Stomach smooth muscle (tissue), 2 donors: ENCODE data around the gene PODN.

Source experiments
- H3K27ac ChIP-seq: one replicate; pipeline ENCODE4 v1.7.0; 2013; ENCODE audit warnings: mild to moderate bottlenecking, low read length, inconsistent platforms
- H3K27me3 ChIP-seq, 2 donors: one replicate each; pipeline ENCODE4 v1.7.0; 2013; ENCODE audit warnings: low read length in 2 of 2; ENCODE audit not compliant: insufficient read depth in 2 of 2, control insufficient read depth in 1 of 2
- H3K36me3 ChIP-seq, 2 donors: one replicate each; pipeline ENCODE4 v1.7.0; 2013; ENCODE audit warnings: low read length in 2 of 2; ENCODE audit not compliant: control insufficient read depth in 2 of 2, insufficient read depth in 2 of 2
- H3K4me1 ChIP-seq: one replicate; pipeline ENCODE4 v1.7.0; 2013; ENCODE audit warnings: low read length; ENCODE audit not compliant: control insufficient read depth, insufficient read depth
- H3K4me3 ChIP-seq, 2 donors: one replicate each; pipeline ENCODE4 v1.7.0; 2013; ENCODE audit warnings: low read length in 2 of 2
- H3K9ac ChIP-seq, 2 donors: one replicate each; pipeline ENCODE4 v1.7.0; 2013; ENCODE audit warnings: low read length in 2 of 2, mild to moderate bottlenecking in 1 of 2
- H3K9me3 ChIP-seq, 2 donors: one replicate each; pipeline ENCODE4 v1.7.0; 2013; ENCODE audit warnings: low read length in 2 of 2; ENCODE audit not compliant: control insufficient read depth in 2 of 2
- donor health status: healthy.
- donor health status: Pancreatic carcinoma.

Gene PODN

DNA sequence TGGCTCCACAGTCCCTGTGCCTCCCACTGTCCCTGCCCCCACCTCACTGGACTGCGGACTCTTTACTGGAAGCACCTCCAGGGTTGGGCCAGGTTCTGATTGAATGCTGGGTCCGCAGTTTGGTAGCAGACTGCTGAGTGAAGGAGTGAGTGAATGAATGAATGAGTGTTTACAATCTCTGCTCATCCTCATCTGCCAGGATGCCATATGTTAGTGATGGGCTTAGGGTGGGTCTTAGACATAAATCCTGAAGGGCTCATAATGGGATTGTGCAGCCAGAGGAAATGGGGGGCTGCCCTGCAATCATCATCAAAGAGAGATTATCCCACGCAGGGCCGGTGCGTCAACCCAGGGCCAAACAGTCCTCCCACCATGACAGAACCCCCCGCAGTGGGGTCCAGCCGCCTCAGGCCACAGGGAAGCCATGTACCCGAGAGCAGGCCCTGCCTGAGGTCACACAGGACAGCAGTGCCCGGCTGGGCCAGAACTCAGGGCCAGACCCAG lies 54.3 kb downstream of the PODN start:
- peaks cover 3 to 6% of the 10 kb centered on the region in 2 donors for H3K9me3 ChIP-seq
- H3K4me3 ChIP-seq, result no peak overlapping the region
- no peak overlapping the region for H3K27ac ChIP-seq
- no peak overlapping the region for H3K9ac ChIP-seq
- H3K27me3 ChIP-seq, result no peaks in the 10 kb centered on the region
- H3K4me1 ChIP-seq, result peaks cover 28% of the 10 kb centered on the region
- no peaks in the 10 kb centered on the region for H3K36me3 ChIP-seq

DNA sequence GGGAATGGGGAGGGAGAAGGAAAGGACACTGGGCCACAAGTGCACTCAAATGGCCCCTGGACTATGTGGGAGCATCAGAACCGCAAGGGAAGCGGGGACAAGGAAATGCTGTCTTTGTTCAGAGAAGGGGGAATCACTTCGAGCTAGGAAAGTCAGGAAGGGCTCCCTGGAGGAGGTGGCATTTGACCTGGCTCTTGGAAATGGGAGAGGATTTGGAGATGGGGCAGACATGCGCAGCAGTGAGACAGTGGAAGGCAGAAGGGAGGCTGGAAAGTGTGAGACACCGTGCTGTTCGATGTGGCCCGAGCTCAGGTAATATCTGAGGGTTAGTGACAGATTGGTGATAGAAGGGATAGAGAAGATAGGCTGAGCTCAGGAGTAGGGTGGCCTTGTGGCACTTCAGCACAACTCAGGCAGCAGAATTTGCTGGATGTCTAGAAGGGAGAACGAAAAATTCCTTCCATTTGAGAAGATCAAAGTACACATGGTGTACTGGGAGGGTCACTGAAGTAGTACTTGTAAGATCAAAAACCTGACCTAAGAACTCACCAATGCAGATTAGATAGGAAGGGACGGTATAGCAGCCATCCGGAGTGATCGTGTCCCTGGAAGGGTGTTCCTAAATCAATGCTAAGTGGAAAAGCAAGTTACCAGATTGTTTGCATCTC lies 55.1 kb downstream of the PODN start:
- H3K4me3 ChIP-seq, result no peak overlapping the region
- H3K27ac ChIP-seq, result no peak overlapping the region
- H3K4me1 ChIP-seq, result peaks cover 31% of the 10 kb centered on the region
- no peaks in the 10 kb centered on the region for H3K36me3 ChIP-seq
- H3K9ac ChIP-seq, result no peak overlapping the region
- no peaks in the 10 kb centered on the region for H3K27me3 ChIP-seq
- peaks cover 3 to 4% of the 10 kb centered on the region in 2 donors for H3K9me3 ChIP-seq

DNA sequence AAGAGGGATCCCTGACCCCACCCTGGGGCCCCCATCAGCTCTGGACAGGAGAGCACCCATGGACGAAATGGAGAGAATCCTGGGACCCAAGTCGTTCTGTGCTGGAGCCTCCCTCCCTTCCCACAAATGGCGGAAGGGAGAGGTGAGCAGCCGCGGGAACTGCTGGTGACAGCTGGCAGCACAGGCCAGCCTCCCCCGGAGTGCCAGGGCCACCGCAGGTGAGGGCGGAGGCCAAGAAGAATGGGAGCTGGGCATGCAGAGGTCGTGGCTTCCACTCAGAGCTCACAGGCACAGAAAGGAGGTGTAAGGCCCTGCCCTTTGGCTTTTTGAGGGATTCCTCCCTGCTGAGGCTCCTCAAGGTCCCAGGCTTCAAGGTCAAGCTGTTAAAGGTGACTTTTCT lies 55.8 kb downstream of the PODN start:
- Histone ChIP-seq H3K27ac (no peak overlapping the region), H3K27me3 (no peaks in the 10 kb centered on the region), H3K9me3 (no peaks in the 10 kb centered on the region), H3K4me1 (peaks cover 31% of the 10 kb centered on the region), H3K9ac (no peak overlapping the region), H3K4me3 (no peak overlapping the region), H3K36me3 (no peaks in the 10 kb centered on the region)

DNA sequence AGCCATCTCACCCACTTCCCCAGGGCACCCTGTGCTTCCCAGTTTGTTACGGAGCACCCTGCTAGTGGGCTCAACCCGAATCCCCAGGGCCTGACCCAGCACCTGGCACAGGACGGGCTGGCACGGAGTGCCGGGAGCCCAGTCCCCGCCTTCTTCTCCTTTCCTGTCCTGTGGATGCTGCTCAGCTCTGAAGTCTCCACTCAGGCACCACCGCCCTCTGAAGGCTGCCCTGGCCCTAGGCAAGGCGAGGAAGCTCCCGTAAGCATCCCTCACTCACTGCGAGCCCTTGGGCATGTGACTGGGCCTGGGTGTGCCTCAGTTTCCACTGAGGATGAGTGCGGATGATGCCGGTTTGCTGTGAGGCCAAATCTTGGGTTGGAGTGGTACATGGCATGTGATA lies 58.6 kb downstream of the PODN start:
- no peaks in the 10 kb centered on the region for H3K27me3 ChIP-seq
- H3K9me3 ChIP-seq, result no peaks in the 10 kb centered on the region
- no peak overlapping the region for H3K4me3 ChIP-seq
- peaks cover 54% of the 10 kb centered on the region for H3K4me1 ChIP-seq
- no peak overlapping the region for H3K9ac ChIP-seq
- no peaks in the 10 kb centered on the region for H3K36me3 ChIP-seq
- no peak overlapping the region for H3K27ac ChIP-seq

DNA sequence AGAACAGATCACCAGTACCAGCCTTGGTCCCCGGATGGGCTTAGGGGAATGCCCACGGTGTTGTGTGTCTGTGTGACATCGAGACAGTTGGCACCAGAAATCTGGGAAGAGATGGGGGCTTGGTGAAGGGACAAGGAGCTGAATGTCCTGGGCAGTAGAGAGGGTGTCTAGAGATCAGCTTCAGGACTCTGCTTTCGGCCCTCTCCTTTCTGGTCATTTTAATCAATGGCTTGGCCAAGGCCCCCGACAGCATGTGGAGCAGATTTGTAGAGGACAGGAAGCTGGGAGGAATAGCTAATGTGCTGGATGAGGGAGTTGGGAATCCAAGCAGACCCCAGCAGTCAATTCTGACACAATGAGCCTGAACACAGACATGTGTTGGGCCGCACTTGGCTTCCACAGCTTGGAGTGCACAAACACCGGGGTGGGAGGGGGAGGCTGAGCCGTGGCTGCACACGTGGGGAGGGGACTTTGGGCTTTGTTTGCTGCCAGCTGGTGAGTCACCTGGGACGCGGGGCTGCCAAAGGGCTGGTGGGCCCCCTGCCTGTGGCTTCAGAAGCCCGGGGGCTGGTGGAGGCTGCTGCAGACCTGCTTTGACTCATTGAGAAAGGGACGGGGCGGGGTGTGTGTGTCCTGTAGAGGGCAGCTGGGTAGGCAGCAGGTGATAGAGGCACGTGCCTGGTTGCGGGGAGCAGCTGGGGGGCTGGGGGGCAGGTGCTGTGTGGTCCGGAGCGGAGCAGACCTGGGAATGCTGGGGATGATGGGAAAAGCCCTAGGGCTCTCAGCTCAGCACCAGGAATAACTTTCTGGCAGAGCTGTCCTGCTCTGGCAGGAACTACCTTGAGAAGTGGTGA lies 59.5 kb downstream of the PODN start:
- no peaks in the 10 kb centered on the region for H3K36me3 ChIP-seq
- peak overlapping the region in 1 of 2 donors; percentile 8 for H3K4me3 ChIP-seq
- H3K9ac ChIP-seq, result peak overlapping the region in 1 of 2 donors; percentile 51
- peaks cover 58% of the 10 kb centered on the region for H3K4me1 ChIP-seq
- no peaks in the 10 kb centered on the region for H3K27me3 ChIP-seq
- H3K27ac ChIP-seq, result peak overlapping the region; percentile 78
- no peaks in the 10 kb centered on the region for H3K9me3 ChIP-seq

DNA sequence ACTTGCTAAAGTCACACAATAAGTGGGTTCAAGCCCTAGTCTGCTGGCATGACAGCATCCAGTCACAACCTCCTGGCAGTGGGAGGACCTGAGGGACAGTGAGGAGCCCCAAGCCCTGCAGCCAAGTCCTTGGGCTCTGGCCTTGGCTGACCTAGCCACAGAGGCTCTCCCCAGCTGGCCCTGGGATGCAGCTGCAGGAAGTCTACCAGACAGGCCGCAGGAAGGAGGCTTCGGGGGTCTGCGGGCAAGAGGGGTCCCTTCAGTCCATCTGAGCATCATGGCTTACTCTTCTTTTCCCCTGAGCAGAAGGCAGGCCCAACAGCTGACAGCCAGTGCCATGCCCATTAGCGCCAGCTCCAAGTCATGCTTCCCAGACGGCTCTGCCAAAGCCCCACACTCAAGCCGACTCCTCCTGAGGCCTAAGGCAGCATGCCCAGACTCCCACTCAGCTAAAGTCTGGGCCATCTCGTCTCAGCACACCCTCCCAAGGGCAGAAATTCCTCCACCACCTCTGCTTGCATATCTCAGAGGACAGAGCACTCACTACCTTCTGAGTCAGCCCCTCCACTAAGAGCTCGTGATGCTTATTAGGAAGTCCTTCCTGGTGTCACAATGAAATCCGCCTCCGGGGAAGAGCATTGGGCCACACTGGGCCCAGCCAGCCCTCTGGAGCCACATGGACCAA lies 60.3 kb downstream of the PODN start:
- Histone ChIP-seq H3K9ac (peak overlapping the region in 1 of 2 donors; percentile 13), H3K4me3 (peak overlapping the region in 1 of 2 donors; percentile 8), H3K27me3 (no peaks in the 10 kb centered on the region), H3K9me3 (no peaks in the 10 kb centered on the region), H3K4me1 (peaks cover 60% of the 10 kb centered on the region), H3K27ac (peak overlapping the region; percentile 78), H3K36me3 (no peaks in the 10 kb centered on the region)

DNA sequence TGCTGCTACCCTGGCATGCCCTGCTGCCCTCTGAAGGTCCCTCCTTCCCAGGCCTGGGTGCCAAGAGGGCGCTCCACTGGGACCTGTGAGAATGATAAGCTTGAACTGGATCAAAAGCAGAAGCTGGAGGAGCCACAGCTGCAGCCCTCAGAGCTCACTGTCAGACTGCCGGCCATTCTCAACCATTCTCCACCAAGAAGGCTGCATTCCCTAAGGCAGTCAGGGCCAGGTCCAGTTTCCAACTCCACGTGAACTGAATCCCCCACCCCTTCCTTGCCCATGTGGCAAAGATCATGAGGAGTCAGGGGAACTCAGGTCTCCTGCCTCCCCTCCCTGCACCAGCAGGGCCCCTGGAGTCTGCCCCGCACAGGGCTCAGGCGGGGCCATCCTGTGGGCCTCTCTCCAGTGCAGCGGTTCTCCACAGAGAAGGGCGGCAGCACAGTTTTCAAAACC lies 61.0 kb downstream of the PODN start:
- Histone ChIP-seq H3K9me3 (no peaks in the 10 kb centered on the region), H3K36me3 (no peaks in the 10 kb centered on the region), H3K4me3 (peak overlapping the region in 1 of 2 donors; percentile 8), H3K9ac (no peak overlapping the region), H3K27ac (peak overlapping the region; percentile 78), H3K27me3 (no peaks in the 10 kb centered on the region), H3K4me1 (peaks cover 62% of the 10 kb centered on the region)

DNA sequence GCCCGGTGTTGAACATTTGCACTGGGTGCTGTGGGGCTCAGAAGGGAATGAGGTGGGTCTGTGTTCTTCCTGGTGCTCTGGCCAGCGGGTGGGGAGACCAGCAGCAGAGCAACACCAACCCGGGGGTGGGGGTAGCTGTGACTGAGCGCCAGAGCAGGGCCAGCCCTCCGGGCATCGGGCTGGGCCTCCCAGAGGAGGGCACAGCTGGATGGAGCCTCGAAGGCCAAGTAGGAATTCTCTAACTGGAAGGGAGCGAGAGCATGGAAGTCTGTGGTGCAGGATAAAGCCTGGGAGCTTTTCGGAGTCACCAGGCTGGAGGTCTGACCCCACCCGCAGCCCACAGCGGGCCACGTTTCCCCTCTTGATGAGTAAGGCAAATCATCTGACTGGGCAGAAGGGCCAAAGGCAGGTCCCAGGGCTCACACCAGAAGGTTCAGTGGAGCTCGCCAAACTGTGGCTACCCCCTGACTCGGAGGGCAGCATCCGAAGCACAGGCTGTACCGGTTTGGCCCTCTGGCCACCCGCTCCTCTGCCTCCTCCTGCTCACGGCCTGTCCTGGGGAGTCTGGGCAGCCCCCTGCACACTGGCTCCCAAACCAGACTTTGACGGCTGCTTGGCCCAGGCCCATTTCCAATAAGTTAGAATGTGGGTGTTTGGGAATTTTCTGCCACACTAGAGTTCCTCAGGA lies 61.6 kb downstream of the PODN start:
- Histone ChIP-seq H3K9me3 (no peaks in the 10 kb centered on the region), H3K9ac (peak overlapping the region in 1 of 2 donors; percentile 6), H3K36me3 (no peaks in the 10 kb centered on the region), H3K4me1 (peaks cover 62% of the 10 kb centered on the region), H3K4me3 (peak overlapping the region in 1 of 2 donors; percentile 8), H3K27me3 (no peaks in the 10 kb centered on the region), H3K27ac (peak overlapping the region; percentile 78)

DNA sequence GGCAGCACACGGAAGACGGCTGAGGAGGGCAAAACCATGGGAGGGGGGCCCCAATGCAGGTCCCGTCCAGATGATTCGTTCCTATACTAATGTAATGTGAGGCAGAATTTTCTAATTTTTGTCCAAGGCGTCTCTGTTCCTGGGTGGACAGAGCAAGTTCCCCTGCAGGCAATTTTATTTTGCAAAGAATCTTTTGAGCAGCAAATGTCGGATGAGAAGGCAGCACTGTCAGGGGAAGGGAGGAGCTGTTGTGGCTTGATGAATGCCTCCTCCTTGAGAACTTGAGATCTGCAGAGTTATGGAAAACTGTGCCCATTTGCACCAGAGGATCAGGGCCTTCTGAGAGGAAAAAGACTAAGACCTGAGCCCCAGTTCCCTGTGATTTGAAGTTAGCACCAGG lies 63.1 kb downstream of the PODN start:
- H3K27me3 ChIP-seq, result no peaks in the 10 kb centered on the region
- H3K4me3 ChIP-seq, result no peak overlapping the region
- H3K9me3 ChIP-seq, result no peaks in the 10 kb centered on the region
- peaks cover 66% of the 10 kb centered on the region for H3K4me1 ChIP-seq
- no peaks in the 10 kb centered on the region for H3K36me3 ChIP-seq
- peak overlapping the region; percentile 78 for H3K27ac ChIP-seq
- H3K9ac ChIP-seq, result no peak overlapping the region
